Duodenal mucosa (tissue), 2 donors: ENCODE measurements around the gene PSMB1.
"Not testable (repeated sequence)": the region's sequence is repeated elsewhere in the genome, so short reads cannot be mapped to it uniquely, and the experiment has no call there.

Source experiments
- H3K27ac ChIP-seq: one replicate; pipeline ENCODE4 v1.7.0; 2013; ENCODE audit warnings: low read depth, low read length
- H3K27me3 ChIP-seq, 2 donors: one replicate each; pipeline ENCODE4 v1.7.0; 2013; ENCODE audit warnings: low read length in 2 of 2, control low read depth in 1 of 2; ENCODE audit not compliant: insufficient read depth in 2 of 2, control insufficient read depth in 1 of 2
- H3K36me3 ChIP-seq, 2 donors: one replicate each; pipeline ENCODE4 v1.7.0; 2013; ENCODE audit warnings: low read length in 2 of 2, control low read depth in 1 of 2; ENCODE audit not compliant: insufficient read depth in 2 of 2, control insufficient read depth in 1 of 2
- H3K4me1 ChIP-seq, 2 donors: one replicate each; pipeline ENCODE4 v1.7.0; 2013; ENCODE audit warnings: low read length in 2 of 2, control low read depth in 1 of 2; ENCODE audit not compliant: insufficient read depth in 2 of 2, control insufficient read depth in 1 of 2
- H3K4me3 ChIP-seq, 2 donors: one replicate each; pipeline ENCODE4 v1.7.0; 2013; ENCODE audit warnings: low read length in 2 of 2, low read depth in 1 of 2
- H3K9ac ChIP-seq, 2 donors: one replicate each; pipeline ENCODE4 v1.7.0; 2013; ENCODE audit warnings: low read length in 2 of 2, low read depth in 1 of 2
- H3K9me3 ChIP-seq, 2 donors: one replicate each; pipeline ENCODE4 v1.7.0; 2013; ENCODE audit warnings: low read length in 2 of 2, control low read depth in 1 of 2; ENCODE audit not compliant: control insufficient read depth in 1 of 2

The PSMB1 gene

GRCh38 chr6:170537329-170537728, 15.8 kb downstream of the PSMB1 start:
- no peak overlapping the region for H3K4me3 ChIP-seq
- H3K27me3 ChIP-seq, result no peaks in the 10 kb centered on the region
- no peak overlapping the region for H3K27ac ChIP-seq
- peaks cover 4 to 11% of the 10 kb centered on the region in 2 donors for H3K4me1 ChIP-seq
- H3K9me3 ChIP-seq, result no peaks in the 10 kb centered on the region
- H3K9ac ChIP-seq, result no peak overlapping the region
- peaks cover 34 to 79% of the 10 kb centered on the region in 2 donors for H3K36me3 ChIP-seq

GRCh38 chr6:170536671-170537070, 16.4 kb downstream of the PSMB1 start:
- H3K27ac ChIP-seq, result no peak overlapping the region
- peaks cover 30 to 72% of the 10 kb centered on the region in 2 donors for H3K36me3 ChIP-seq
- no peak overlapping the region for H3K9ac ChIP-seq
- no peaks in the 10 kb centered on the region for H3K27me3 ChIP-seq
- no peaks in the 10 kb centered on the region for H3K9me3 ChIP-seq
- peaks cover 4 to 11% of the 10 kb centered on the region in 2 donors for H3K4me1 ChIP-seq
- no peak overlapping the region for H3K4me3 ChIP-seq

- peaks cover 30 to 64% of the 10 kb centered on the region in 2 donors for H3K36me3 ChIP-seq
- H3K27ac ChIP-seq, result no peak overlapping the region
- no peaks in the 10 kb centered on the region for H3K9me3 ChIP-seq
- H3K9ac ChIP-seq, result no peak overlapping the region
- no peaks in the 10 kb centered on the region for H3K27me3 ChIP-seq
- H3K4me1 ChIP-seq, result peaks cover 4 to 11% of the 10 kb centered on the region in 2 donors
- H3K4me3 ChIP-seq, result no peak overlapping the region
Observed at GRCh38 chr6:170535004-170535403, 18.1 kb downstream of the PSMB1 start.

- H3K27ac ChIP-seq, result no peak overlapping the region
- no peaks in the 10 kb centered on the region for H3K9me3 ChIP-seq
- no peak overlapping the region for H3K9ac ChIP-seq
- no peak overlapping the region for H3K4me3 ChIP-seq
- H3K27me3 ChIP-seq, result no peaks in the 10 kb centered on the region
- peaks cover 4 to 11% of the 10 kb centered on the region in 2 donors for H3K4me1 ChIP-seq
- peaks cover 30 to 52% of the 10 kb centered on the region in 2 donors for H3K36me3 ChIP-seq
Observed at GRCh38 chr6:170533792-170534191, 19.3 kb downstream of the PSMB1 start.

GRCh38 chr6:170532867-170533488, 20.1 kb downstream of the PSMB1 start:
- Histone ChIP-seq H3K9me3 (no peaks in the 10 kb centered on the region), H3K4me3 (no peak overlapping the region), H3K27ac (no peak overlapping the region), H3K36me3 (peaks cover 27 to 46% of the 10 kb centered on the region in 2 donors), H3K27me3 (no peaks in the 10 kb centered on the region), H3K9ac (no peak overlapping the region), H3K4me1 (peaks cover 4 to 11% of the 10 kb centered on the region in 2 donors)

- H3K4me1 ChIP-seq, result peaks cover 4 to 11% of the 10 kb centered on the region in 2 donors
- H3K27ac ChIP-seq, result no peak overlapping the region
- H3K27me3 ChIP-seq, result no peaks in the 10 kb centered on the region
- H3K4me3 ChIP-seq, result no peak overlapping the region
- no peaks in the 10 kb centered on the region for H3K9me3 ChIP-seq
- H3K36me3 ChIP-seq, result peaks cover 0 to 16% of the 10 kb centered on the region in 2 donors
- no peak overlapping the region for H3K9ac ChIP-seq
Observed at GRCh38 chr6:170529839-170530469, 23.2 kb downstream of the PSMB1 start.

GRCh38 chr6:170527995-170528394, 25.1 kb downstream of the PSMB1 start:
- H3K9ac ChIP-seq, H3K4me3 ChIP-seq, H3K27ac ChIP-seq, H3K27me3 ChIP-seq, H3K36me3 ChIP-seq, H3K4me1 ChIP-seq, H3K9me3 ChIP-seq: not testable (repeated sequence)

GRCh38 chr6:170525795-170526194, 27.3 kb downstream of the PSMB1 start:
- Histone ChIP-seq H3K4me3 (no peak overlapping the region), H3K27ac (no peak overlapping the region), H3K9me3 (no peaks in the 10 kb centered on the region), H3K27me3 (no peaks in the 10 kb centered on the region), H3K4me1 (no peaks in the 10 kb centered on the region), H3K9ac (no peak overlapping the region), H3K36me3 (no peaks in the 10 kb centered on the region)

- H3K27ac ChIP-seq, result no peak overlapping the region
- no peaks in the 10 kb centered on the region for H3K9me3 ChIP-seq
- no peak overlapping the region for H3K4me3 ChIP-seq
- H3K9ac ChIP-seq, result no peak overlapping the region
- no peaks in the 10 kb centered on the region for H3K27me3 ChIP-seq
- no peaks in the 10 kb centered on the region for H3K4me1 ChIP-seq
- H3K36me3 ChIP-seq, result no peaks in the 10 kb centered on the region
Observed at GRCh38 chr6:170524172-170524502, 29.0 kb downstream of the PSMB1 start.

GRCh38 chr6:170523256-170524171, 29.6 kb downstream of the PSMB1 start:
- Histone ChIP-seq H3K4me3 (no peak overlapping the region), H3K9me3 (no peaks in the 10 kb centered on the region), H3K27me3 (no peaks in the 10 kb centered on the region), H3K9ac (no peak overlapping the region), H3K36me3 (no peaks in the 10 kb centered on the region), H3K27ac (no peak overlapping the region), H3K4me1 (no peaks in the 10 kb centered on the region)
